GM12865 (cell line): ENCODE results near the gene CREBRF.

ENCODE experiments used
- DNase-seq: peaks from one replicate; pipeline ENCODE4 v3.0.0; 2010; ENCODE audit warnings: low read depth
- H3K4me3 ChIP-seq: 2 replicates; pipeline ENCODE4 v1.5.1; 2011; ENCODE audit warnings: mild to moderate bottlenecking, low read depth, low read length, control low read depth
- TF ChIP-seq, protein P1 (sequence below): IDR thresholded peaks from 2 replicates; pipeline ENCODE4 v1.5.1; 2011; ENCODE audit warnings: low read length, control low read depth, low read depth, inconsistent platforms; ENCODE audit not compliant: insufficient read depth; ENCODE audit errors: missing control alignments

Gene CREBRF

DNA sequence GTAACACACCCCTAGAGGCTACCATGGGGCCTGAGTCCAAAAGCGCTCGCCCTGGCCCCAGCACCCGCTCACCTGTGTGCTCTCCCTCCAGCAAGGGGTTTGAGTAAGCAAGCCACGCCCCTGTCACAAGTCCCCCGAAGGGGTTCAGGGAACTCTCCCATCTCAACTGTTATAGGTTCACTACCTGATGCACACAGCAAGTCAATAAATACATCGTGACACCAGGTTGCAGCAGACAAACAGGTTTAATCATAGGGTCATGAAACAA is 8.4 kb upstream of the CREBRF start:
- no peak overlapping the region for H3K4me3 ChIP-seq
- DNase-seq = no peak
- TF ChIP-seq, protein P1, sequence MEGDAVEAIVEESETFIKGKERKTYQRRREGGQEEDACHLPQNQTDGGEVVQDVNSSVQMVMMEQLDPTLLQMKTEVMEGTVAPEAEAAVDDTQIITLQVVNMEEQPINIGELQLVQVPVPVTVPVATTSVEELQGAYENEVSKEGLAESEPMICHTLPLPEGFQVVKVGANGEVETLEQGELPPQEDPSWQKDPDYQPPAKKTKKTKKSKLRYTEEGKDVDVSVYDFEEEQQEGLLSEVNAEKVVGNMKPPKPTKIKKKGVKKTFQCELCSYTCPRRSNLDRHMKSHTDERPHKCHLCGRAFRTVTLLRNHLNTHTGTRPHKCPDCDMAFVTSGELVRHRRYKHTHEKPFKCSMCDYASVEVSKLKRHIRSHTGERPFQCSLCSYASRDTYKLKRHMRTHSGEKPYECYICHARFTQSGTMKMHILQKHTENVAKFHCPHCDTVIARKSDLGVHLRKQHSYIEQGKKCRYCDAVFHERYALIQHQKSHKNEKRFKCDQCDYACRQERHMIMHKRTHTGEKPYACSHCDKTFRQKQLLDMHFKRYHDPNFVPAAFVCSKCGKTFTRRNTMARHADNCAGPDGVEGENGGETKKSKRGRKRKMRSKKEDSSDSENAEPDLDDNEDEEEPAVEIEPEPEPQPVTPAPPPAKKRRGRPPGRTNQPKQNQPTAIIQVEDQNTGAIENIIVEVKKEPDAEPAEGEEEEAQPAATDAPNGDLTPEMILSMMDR = no peak

DNA sequence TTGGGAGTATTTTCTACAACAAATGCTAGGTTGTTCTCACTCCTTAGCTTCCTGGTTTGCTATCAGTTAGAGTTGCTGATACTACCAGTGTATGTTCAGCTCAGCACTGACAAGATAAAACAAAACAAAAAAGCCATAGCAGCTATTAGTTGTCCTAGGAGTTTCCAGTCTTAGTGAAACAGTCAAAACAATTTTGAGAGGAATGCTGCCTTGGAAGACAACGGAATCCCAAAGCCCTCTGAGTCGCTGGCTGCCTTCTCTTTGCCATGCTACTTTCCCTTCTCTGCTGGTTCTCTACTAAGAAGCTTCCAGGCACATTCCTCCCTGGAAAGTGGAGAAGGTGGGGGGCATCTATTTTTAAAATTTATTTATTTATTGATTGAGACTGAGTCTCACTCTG is 5.4 kb upstream of the CREBRF start:
- DNase-seq = no peak
- TF ChIP-seq, protein P1 = no peak

DNA sequence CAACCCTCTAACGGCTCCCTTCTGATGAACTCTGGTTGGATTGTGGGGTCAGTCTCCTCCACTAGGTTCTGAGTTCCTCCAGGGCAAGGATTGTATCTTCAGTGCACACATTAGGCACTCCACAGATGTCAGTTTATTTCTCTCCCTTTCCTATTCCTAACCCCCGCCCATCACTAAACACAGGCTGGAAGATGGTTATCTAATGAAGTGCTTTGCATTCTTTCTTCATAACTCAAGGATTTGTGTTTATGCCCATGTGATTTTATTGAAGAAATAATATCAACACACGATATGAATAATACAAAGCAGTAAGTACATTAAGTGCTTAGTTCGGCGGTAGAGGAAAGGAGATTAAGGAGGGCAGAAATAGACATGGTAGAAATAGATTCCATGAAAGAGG is 4.4 kb upstream of the CREBRF start:
- no peak overlapping the region for H3K4me3 ChIP-seq
- TF ChIP-seq, protein P1 = no peak
- no peak for DNase-seq

More for the DNA sequence above, 5.4 kb upstream of the CREBRF start:
- no peak overlapping the region for H3K4me3 ChIP-seq

DNA sequence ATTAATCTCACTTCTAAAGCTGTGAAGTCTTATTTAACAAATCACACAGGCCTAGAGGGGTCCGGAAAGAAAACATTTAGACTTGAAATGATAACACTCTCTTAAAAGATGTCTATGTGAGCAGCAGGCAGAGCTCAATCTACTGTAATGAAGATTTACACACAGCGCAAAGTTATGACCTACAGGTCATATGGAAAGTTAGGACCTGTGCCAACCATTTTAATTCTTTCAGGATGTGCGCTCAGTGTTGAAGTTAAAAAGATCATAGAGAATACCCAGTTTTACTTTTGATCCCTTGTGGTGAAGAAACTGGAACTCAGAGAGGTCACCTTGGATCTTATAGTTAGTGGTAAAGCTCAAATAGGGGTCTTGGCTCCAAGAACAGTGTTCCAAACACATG is 3.1 kb upstream of the CREBRF start:
- no peak for DNase-seq
- TF ChIP-seq, protein P1 = no peak
- no peak overlapping the region for H3K4me3 ChIP-seq

DNA sequence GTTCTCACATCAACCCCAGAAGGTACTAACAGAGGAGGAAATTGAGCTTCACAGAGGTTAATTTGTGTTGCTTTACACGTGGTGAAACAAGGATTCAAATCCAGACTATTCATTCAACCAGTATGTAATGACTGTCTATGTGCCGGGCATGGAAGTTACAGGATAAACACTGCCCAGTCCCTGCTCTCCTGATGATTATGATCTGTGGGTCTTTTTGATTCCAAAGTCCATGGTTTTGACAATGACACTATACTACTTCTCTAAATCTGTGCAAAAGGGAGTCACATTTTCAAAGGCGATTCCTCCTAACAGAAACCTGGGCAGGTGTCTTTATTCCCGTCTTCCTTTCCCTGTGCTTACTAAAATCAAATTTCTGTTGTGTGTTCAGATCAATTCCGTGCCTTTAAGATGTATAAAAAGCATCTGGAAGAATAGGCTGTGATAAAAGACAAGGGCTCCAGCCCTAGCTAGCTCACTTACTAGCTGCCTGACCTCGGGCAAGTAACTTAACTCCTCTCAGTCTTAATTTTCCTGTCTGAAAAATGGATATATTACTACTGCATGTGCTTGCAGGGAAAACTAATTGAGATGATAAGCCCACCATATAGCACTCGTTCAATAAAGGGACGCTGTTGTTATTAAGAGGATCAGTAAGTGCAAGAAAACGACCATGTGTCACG is 970 bp upstream of the CREBRF start:
- TF ChIP-seq, protein P1 = no peak

DNA sequence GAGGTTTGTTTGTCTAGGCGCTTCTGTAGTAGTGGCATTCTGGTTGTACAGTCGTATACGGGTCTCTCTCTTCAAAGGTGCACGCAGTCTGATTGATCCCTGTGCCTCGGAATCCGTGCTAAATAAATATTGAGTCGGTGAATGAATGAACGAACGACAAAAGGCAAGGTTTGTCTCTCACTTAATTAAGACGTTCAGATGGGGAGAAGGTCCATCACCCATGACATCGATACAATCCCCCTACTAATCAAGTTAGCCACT is 500 bp upstream of the CREBRF start:
- TF ChIP-seq, protein P1 = no peak
- DNase-seq = no peak
- H3K4me3 ChIP-seq = peak overlapping the region; percentile 63

More for the DNA sequence above, 970 bp upstream of the CREBRF start:
- peak overlapping the region; percentile 63 for H3K4me3 ChIP-seq
- no peak for DNase-seq

DNA sequence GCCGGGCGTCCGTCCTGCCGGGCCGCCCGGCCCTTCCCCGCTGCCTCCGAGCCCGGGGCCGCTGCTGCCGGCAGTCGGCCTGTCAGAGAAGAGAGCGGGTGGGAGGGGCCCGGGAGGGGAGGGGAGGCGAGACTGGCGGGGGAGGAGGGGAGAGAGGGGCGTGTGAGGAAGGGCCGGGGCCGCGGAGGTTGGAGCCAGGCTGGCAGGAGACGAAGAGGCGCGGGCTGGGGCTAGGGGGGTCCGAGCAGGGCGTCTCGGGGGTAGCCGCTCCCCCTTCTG is 570 bp downstream of the CREBRF start:
- peak overlapping the region; percentile 96 for H3K4me3 ChIP-seq
- no peak for DNase-seq
- TF ChIP-seq, protein P1 = no peak
